ENCODE data around the gene SYT17.

The SYT17 gene

DNA sequence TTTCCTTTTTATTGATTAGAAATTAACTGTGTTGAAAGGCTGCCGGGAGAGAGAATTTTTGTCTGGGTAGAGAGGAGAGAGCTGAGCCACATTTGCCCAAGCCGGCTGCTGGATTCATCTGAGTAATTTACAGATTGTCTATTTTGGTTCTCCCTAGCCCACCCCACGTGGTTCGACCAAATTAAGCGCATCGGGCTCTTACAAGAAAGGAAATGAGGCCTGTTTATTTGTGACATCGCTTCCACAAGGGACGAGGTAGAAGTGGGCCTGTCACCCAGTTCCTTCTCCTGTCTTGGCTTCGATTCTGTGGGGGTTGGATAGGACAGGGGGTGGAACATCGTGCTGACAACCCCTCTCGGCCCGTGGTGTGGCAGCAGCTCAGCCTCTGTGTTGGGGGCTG lies 42.9 kb downstream of the SYT17 start:
- no peak for DNase-seq
- no peaks in the 10 kb centered on the region for H3K27me3 ChIP-seq (ENCODE audit: insufficient read depth, low read length, poor library complexity)
- no peak overlapping the region for H3K9ac ChIP-seq (ENCODE audit: low read depth, low read length)
- TF ChIP-seq, protein P1, sequence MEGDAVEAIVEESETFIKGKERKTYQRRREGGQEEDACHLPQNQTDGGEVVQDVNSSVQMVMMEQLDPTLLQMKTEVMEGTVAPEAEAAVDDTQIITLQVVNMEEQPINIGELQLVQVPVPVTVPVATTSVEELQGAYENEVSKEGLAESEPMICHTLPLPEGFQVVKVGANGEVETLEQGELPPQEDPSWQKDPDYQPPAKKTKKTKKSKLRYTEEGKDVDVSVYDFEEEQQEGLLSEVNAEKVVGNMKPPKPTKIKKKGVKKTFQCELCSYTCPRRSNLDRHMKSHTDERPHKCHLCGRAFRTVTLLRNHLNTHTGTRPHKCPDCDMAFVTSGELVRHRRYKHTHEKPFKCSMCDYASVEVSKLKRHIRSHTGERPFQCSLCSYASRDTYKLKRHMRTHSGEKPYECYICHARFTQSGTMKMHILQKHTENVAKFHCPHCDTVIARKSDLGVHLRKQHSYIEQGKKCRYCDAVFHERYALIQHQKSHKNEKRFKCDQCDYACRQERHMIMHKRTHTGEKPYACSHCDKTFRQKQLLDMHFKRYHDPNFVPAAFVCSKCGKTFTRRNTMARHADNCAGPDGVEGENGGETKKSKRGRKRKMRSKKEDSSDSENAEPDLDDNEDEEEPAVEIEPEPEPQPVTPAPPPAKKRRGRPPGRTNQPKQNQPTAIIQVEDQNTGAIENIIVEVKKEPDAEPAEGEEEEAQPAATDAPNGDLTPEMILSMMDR (IDR thresholded peaks at IDR 0.05; ENCODE audit: borderline replicate concordance, extremely low read depth, low read length, poor library complexity, severe bottlenecking): no peak
- no peak for TF ChIP-seq EZH2 (IDR thresholded peaks at IDR 0.05; ENCODE audit: borderline replicate concordance, low read depth, low read length, severe bottlenecking)
- H3K9me3 ChIP-seq (ENCODE audit: insufficient read depth, low read length, severe bottlenecking): no peaks in the 10 kb centered on the region
- ATAC-seq (ENCODE audit: insufficient read depth, low read depth): no peak
- H3K27ac ChIP-seq (ENCODE audit: low read length): no peak overlapping the region
- no peaks in the 10 kb centered on the region for H3K4me1 ChIP-seq (ENCODE audit: insufficient read depth, low read length)
- H3K4me3 ChIP-seq (ENCODE audit: low read depth in 1 of 2, low read length in 2 of 2): no peak overlapping the region
- H2AFZ ChIP-seq (ENCODE audit: low read depth, low read length): no peak overlapping the region
- H4K20me1 ChIP-seq (ENCODE audit: insufficient read depth, low read length): no peaks in the 10 kb centered on the region
- H3K4me2 ChIP-seq (ENCODE audit: insufficient read depth, low read length): no peak overlapping the region
- H3K36me3 ChIP-seq (ENCODE audit: insufficient read depth, low read length): no peaks in the 10 kb centered on the region
- H3K79me2 ChIP-seq (ENCODE audit: insufficient read depth, low read length): no peaks in the 10 kb centered on the region

DNA sequence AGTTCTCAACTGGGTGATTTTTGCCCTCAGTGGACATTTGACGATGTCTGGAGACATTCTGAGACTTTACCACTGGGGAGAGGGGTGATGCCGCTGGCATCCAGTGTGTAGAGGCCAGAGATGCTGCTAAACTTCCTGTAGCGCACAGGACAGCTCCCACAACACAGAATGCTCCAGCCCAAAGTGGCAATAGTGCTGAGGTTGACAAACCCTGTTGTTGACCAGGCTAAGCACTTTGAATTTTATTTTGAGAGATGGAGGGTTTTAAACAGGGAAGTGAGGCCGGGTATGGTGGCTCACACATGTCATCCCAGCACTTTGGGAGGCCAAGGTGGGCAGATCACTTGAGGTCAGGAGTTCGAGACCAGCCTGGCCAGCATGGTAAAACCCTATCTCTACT lies 44.0 kb downstream of the SYT17 start:
- TF ChIP-seq, protein P1 (IDR thresholded peaks at IDR 0.05; ENCODE audit: borderline replicate concordance, extremely low read depth, low read length, poor library complexity, severe bottlenecking): no peak
- TF ChIP-seq EZH2 (IDR thresholded peaks at IDR 0.05; ENCODE audit: borderline replicate concordance, low read depth, low read length, severe bottlenecking): no peak
- no peaks in the 10 kb centered on the region for H3K9me3 ChIP-seq (ENCODE audit: insufficient read depth, low read length, severe bottlenecking)
- no peaks in the 10 kb centered on the region for H3K79me2 ChIP-seq (ENCODE audit: insufficient read depth, low read length)
- DNase-seq (no peak), ATAC-seq (ENCODE audit: insufficient read depth, low read depth) (no peak)
- H2AFZ ChIP-seq (ENCODE audit: low read depth, low read length): no peak overlapping the region
- no peak overlapping the region for H3K9ac ChIP-seq (ENCODE audit: low read depth, low read length)
- no peak overlapping the region for H3K27ac ChIP-seq (ENCODE audit: low read length)
- H3K4me3 ChIP-seq (ENCODE audit: low read depth in 1 of 2, low read length in 2 of 2): no peak overlapping the region
- H4K20me1 ChIP-seq (ENCODE audit: insufficient read depth, low read length): no peaks in the 10 kb centered on the region
- no peak overlapping the region for H3K4me2 ChIP-seq (ENCODE audit: insufficient read depth, low read length)
- H3K4me1 ChIP-seq (ENCODE audit: insufficient read depth, low read length): no peaks in the 10 kb centered on the region
- no peaks in the 10 kb centered on the region for H3K27me3 ChIP-seq (ENCODE audit: insufficient read depth, low read length, poor library complexity)
- no peaks in the 10 kb centered on the region for H3K36me3 ChIP-seq (ENCODE audit: insufficient read depth, low read length)

DNA sequence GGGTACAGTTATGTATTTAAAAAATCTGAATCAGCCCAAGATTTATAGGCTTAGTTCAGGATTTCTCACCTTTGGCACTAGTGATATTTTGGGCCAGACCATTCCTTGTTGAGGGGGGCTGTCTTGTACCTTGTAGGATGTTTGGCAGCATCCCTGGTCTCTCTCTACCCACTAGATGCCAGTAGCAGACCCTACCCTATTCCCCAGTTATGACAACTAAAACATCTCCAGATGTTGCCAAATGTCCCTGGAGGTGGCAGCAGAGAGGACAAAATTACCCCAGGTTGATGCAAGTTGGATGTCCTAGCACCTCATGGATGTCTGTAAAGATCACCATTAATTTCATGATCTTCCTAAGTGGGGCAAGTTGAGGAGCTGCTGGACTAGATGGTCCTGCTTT lies 45.8 kb downstream of the SYT17 start:
- Histone ChIP-seq H3K27me3 (ENCODE audit: insufficient read depth, low read length, poor library complexity) (no peaks in the 10 kb centered on the region), H4K20me1 (ENCODE audit: insufficient read depth, low read length) (no peaks in the 10 kb centered on the region), H2AFZ (ENCODE audit: low read depth, low read length) (no peak overlapping the region), H3K9me3 (ENCODE audit: insufficient read depth, low read length, severe bottlenecking) (no peaks in the 10 kb centered on the region), H3K79me2 (ENCODE audit: insufficient read depth, low read length) (no peaks in the 10 kb centered on the region), H3K4me2 (ENCODE audit: insufficient read depth, low read length) (no peak overlapping the region), H3K9ac (ENCODE audit: low read depth, low read length) (no peak overlapping the region), H3K27ac (ENCODE audit: low read length) (no peak overlapping the region), H3K36me3 (ENCODE audit: insufficient read depth, low read length) (no peaks in the 10 kb centered on the region), H3K4me1 (ENCODE audit: insufficient read depth, low read length) (no peaks in the 10 kb centered on the region), H3K4me3 (ENCODE audit: low read depth in 1 of 2, low read length in 2 of 2) (no peak overlapping the region)
- ATAC-seq (ENCODE audit: insufficient read depth, low read depth) (no peak), DNase-seq (no peak)
- TF ChIP-seq, protein P1 (IDR thresholded peaks at IDR 0.05; ENCODE audit: borderline replicate concordance, extremely low read depth, low read length, poor library complexity, severe bottlenecking): peak; percentile 32
- TF ChIP-seq EZH2 (IDR thresholded peaks at IDR 0.05; ENCODE audit: borderline replicate concordance, low read depth, low read length, severe bottlenecking): no peak

DNA sequence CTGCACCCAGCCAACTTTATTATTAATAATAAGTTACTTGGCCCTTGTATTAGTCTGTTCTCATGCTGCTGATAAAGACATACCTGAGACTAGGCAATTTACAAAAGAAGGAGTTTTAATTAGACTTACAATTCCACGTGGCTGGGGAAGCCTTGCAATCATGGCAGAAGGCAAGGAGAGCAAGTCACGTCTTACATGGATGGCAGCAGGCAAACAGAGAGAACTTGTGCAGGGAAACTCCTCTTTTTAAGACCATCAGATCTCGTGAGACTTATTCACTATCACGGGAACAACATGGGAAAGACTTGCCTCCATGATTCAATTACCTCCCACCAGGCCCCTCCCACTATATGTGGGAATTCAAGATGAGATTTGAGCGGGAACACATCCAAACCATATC lies 47.7 kb downstream of the SYT17 start:
- no peaks in the 10 kb centered on the region for H4K20me1 ChIP-seq (ENCODE audit: insufficient read depth, low read length)
- no peak overlapping the region for H3K4me3 ChIP-seq (ENCODE audit: low read depth in 1 of 2, low read length in 2 of 2)
- no peaks in the 10 kb centered on the region for H3K4me1 ChIP-seq (ENCODE audit: insufficient read depth, low read length)
- no peak overlapping the region for H3K9ac ChIP-seq (ENCODE audit: low read depth, low read length)
- DNase-seq (no peak), ATAC-seq (ENCODE audit: insufficient read depth, low read depth) (no peak)
- H3K9me3 ChIP-seq (ENCODE audit: insufficient read depth, low read length, severe bottlenecking): no peaks in the 10 kb centered on the region
- no peak overlapping the region for H3K27ac ChIP-seq (ENCODE audit: low read length)
- no peaks in the 10 kb centered on the region for H3K36me3 ChIP-seq (ENCODE audit: insufficient read depth, low read length)
- H3K79me2 ChIP-seq (ENCODE audit: insufficient read depth, low read length): no peaks in the 10 kb centered on the region
- TF ChIP-seq, protein P1 (IDR thresholded peaks at IDR 0.05; ENCODE audit: borderline replicate concordance, extremely low read depth, low read length, poor library complexity, severe bottlenecking): no peak
- TF ChIP-seq EZH2 (IDR thresholded peaks at IDR 0.05; ENCODE audit: borderline replicate concordance, low read depth, low read length, severe bottlenecking): no peak
- no peaks in the 10 kb centered on the region for H3K27me3 ChIP-seq (ENCODE audit: insufficient read depth, low read length, poor library complexity)
- no peak overlapping the region for H2AFZ ChIP-seq (ENCODE audit: low read depth, low read length)
- no peak overlapping the region for H3K4me2 ChIP-seq (ENCODE audit: insufficient read depth, low read length)

All from DND-41 (cell line).